ENCODE data around the gene DHRSX.
"Not testable (repeated sequence)": the region's sequence is repeated elsewhere in the genome, so short reads cannot be mapped to it uniquely, and the experiment has no call there.

The DHRSX gene

DNA sequence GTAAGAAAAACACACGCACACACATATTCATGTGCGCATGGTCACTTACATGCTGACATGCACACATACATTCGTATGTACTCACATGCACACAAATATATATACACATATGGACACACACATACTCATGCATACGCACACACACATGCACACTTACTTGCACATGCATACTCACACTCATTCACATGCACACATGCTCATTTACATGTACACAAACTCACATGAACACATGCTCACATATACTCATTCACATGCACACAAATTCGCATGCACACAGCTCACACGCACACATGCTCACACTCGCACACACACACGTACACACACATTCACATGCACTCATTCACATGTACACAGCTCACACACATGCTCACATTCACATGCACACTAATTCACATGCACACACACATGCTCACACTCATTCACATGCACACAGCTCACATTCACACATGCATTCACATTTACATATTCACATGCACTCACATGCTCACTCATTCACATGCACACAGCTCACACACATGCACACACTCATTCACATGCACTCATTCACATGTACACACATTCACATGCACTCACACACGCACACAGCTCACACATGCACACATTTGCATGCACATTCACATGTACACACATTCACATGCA is 276.1 kb downstream of the DHRSX start:
- H3K27me3 ChIP-seq (ENCODE audit: insufficient read depth, poor library complexity, severe bottlenecking), result no peaks in the 10 kb centered on the region
- no peak overlapping the region for H3K4me3 ChIP-seq (ENCODE audit: severe bottlenecking)
- H3K36me3 ChIP-seq (ENCODE audit: low read depth), result no peaks in the 10 kb centered on the region
- H3K27ac ChIP-seq (ENCODE audit: poor library complexity, severe bottlenecking), result no peak overlapping the region
- TF ChIP-seq, protein P1, sequence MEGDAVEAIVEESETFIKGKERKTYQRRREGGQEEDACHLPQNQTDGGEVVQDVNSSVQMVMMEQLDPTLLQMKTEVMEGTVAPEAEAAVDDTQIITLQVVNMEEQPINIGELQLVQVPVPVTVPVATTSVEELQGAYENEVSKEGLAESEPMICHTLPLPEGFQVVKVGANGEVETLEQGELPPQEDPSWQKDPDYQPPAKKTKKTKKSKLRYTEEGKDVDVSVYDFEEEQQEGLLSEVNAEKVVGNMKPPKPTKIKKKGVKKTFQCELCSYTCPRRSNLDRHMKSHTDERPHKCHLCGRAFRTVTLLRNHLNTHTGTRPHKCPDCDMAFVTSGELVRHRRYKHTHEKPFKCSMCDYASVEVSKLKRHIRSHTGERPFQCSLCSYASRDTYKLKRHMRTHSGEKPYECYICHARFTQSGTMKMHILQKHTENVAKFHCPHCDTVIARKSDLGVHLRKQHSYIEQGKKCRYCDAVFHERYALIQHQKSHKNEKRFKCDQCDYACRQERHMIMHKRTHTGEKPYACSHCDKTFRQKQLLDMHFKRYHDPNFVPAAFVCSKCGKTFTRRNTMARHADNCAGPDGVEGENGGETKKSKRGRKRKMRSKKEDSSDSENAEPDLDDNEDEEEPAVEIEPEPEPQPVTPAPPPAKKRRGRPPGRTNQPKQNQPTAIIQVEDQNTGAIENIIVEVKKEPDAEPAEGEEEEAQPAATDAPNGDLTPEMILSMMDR (IDR thresholded peaks at IDR 0.05; ENCODE audit: poor library complexity, severe bottlenecking), result no peak
- ATAC-seq (ENCODE audit: low read depth), result no peak
- H3K4me1 ChIP-seq (ENCODE audit: insufficient read depth, poor library complexity, severe bottlenecking), result no peaks in the 10 kb centered on the region
- H3K9me3 ChIP-seq (ENCODE audit: severe bottlenecking), result peaks cover 20% of the 10 kb centered on the region
- DNase-seq (ENCODE audit: low spot score), result no peak

DNA sequence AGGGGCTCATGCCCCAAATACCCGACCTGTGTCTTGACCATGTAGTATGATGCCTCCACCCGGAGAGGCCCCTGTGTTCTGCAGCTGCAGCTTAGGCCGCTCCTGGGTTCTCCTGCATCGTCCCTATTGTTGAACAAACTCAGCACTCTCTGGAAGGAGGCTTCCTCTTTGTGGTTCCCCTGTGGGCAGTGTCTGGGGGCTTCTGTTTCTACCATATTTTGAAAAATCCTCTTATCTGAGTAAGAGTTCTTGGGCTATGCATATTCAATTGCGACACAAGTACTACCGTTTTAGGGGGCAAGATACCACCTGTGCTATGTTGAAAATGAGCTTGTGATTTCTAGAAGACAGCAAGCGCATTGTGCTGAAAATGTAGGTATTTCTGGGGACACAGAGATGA is 276.6 kb downstream of the DHRSX start:
- no peaks in the 10 kb centered on the region for H3K27me3 ChIP-seq (ENCODE audit: insufficient read depth, poor library complexity, severe bottlenecking)
- H3K27ac ChIP-seq (ENCODE audit: poor library complexity, severe bottlenecking), result no peak overlapping the region
- H3K4me3 ChIP-seq (ENCODE audit: severe bottlenecking), result no peak overlapping the region
- ATAC-seq (ENCODE audit: low read depth) (no peak), DNase-seq (ENCODE audit: low spot score) (no peak)
- TF ChIP-seq, protein P1 (IDR thresholded peaks at IDR 0.05; ENCODE audit: poor library complexity, severe bottlenecking), result no peak
- H3K4me1 ChIP-seq (ENCODE audit: insufficient read depth, poor library complexity, severe bottlenecking), result no peaks in the 10 kb centered on the region
- H3K9me3 ChIP-seq (ENCODE audit: severe bottlenecking), result peaks cover 20% of the 10 kb centered on the region
- no peaks in the 10 kb centered on the region for H3K36me3 ChIP-seq (ENCODE audit: low read depth)

DNA sequence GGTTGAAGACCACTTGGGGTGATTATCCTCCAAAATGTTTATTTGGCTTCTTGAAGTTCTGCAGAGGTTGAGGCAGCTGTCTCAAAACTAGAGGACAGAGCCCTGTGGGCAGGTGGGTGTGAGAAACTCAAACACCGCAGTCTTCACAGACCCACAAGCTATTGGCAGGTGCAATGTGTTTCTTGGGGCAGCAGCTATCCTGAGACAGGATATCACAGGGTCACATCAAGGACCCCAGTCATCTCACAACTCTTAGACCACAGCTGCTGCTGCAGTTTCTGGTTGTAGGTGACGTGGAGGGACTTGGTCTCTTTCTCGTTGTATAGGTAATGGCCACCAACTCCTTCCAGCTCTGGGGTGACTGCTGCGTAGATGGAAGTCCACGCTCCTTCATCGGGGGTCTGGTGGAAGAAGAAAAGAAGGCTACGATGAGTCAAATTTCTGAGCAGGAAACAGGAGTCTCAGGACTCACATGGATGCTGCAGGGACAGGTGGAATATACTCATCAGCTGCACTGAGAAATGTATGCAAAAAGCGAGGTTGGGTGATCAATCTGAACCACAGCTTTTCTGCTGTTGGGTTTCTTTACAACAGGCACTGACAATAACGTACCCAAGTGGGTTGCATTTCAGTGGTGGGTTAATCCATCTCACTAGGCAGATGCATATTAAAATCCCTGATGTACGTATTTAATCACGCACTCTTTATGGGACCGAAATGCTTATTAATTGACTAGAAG is 279.8 kb downstream of the DHRSX start:
- ATAC-seq (ENCODE audit: low read depth) (no peak), DNase-seq (ENCODE audit: low spot score) (no peak)
- H3K27me3 ChIP-seq (ENCODE audit: insufficient read depth, poor library complexity, severe bottlenecking), result no peaks in the 10 kb centered on the region
- no peak overlapping the region for H3K27ac ChIP-seq (ENCODE audit: poor library complexity, severe bottlenecking)
- TF ChIP-seq, protein P1 (IDR thresholded peaks at IDR 0.05; ENCODE audit: poor library complexity, severe bottlenecking), result no peak
- no peaks in the 10 kb centered on the region for H3K4me1 ChIP-seq (ENCODE audit: insufficient read depth, poor library complexity, severe bottlenecking)
- no peaks in the 10 kb centered on the region for H3K36me3 ChIP-seq (ENCODE audit: low read depth)
- peaks cover 12% of the 10 kb centered on the region for H3K9me3 ChIP-seq (ENCODE audit: severe bottlenecking)
- no peak overlapping the region for H3K4me3 ChIP-seq (ENCODE audit: severe bottlenecking)

DNA sequence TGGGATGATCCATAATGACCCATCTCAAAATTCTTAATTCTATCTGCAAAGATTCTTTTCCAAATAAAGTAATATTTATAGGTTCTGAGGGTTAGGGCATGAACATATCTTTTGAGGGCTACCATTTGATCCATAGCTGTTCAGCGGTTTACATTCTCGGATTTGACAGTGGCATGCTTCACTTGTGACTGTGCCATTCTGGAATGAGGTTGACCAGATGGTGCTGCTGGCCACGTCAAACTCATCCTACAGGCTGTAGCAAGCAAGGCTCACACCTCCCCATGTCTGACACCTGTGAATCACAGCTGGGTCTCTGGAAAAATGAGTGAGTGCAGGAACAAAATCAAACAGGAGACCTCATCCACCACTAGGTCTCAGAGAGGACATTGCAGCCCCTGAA is 280.5 kb downstream of the DHRSX start:
- TF ChIP-seq, protein P1 (IDR thresholded peaks at IDR 0.05; ENCODE audit: poor library complexity, severe bottlenecking), result no peak
- Histone ChIP-seq H3K4me3 (ENCODE audit: severe bottlenecking) (no peak overlapping the region), H3K36me3 (ENCODE audit: low read depth) (no peaks in the 10 kb centered on the region), H3K9me3 (ENCODE audit: severe bottlenecking) (peaks cover 12% of the 10 kb centered on the region), H3K4me1 (ENCODE audit: insufficient read depth, poor library complexity, severe bottlenecking) (no peaks in the 10 kb centered on the region), H3K27ac (ENCODE audit: poor library complexity, severe bottlenecking) (no peak overlapping the region), H3K27me3 (ENCODE audit: insufficient read depth, poor library complexity, severe bottlenecking) (no peaks in the 10 kb centered on the region)
- ATAC-seq (ENCODE audit: low read depth) (no peak), DNase-seq (ENCODE audit: low spot score) (no peak)

DNA sequence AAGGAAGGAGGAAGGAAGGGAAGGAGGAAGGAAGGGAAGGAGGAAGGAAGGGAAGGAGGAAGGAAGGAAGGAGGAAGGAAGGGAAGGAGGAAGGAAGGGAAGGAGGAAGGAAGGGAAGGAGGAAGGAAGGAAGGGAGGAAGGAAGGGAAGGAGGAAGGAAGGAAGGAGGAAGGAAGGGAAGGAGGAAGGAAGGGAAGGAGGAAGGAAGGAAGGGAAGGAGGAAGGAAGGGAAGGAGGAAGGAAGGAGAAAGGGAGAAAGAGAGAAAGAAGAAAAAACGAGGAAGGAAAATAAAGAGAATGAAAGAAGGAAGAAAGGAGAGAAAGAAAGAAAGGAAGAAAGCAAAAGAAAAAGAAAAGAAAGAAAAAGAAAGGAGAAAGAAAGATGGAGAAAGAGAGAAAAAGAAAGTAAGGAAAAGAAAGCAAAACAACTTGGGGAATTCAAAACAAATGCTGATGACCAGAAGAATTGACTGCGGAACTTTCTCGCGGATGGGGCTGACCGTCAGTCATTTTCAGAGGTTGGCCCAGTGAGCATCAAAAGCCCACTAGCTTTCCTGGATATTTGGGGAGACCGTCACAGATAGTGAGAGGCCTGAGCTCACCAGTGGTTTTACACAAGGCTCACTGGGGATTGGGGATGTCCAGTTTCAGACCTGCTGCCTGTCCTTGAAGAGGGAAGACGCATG is 286.5 kb downstream of the DHRSX start:
- H3K4me1 ChIP-seq (ENCODE audit: insufficient read depth, poor library complexity, severe bottlenecking); ATAC-seq (ENCODE audit: low read depth); DNase-seq (ENCODE audit: low spot score); H3K9me3 ChIP-seq (ENCODE audit: severe bottlenecking); H3K27me3 ChIP-seq (ENCODE audit: insufficient read depth, poor library complexity, severe bottlenecking); H3K27ac ChIP-seq (ENCODE audit: poor library complexity, severe bottlenecking); H3K36me3 ChIP-seq (ENCODE audit: low read depth); H3K4me3 ChIP-seq (ENCODE audit: severe bottlenecking): not testable (repeated sequence)

DNA sequence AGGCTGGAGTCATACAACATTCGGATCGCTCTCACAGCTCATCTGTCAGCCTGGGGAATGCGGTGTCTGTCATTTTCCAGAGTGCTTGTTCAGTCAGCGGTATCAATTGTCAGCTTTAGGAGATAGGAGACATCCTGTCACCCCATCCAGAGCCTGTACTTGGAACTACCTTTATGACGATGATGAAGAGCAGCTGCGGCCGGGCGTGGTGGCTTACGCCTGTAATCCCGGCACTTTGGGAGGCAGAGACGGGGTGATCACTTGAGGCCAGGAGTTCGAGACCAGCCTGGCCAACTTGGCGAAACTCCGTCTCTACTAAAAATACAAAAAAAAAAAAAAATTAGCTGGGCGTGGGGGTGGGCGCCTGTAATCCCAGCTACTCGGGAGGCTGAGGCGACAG is 289.1 kb downstream of the DHRSX start:
- not testable (repeated sequence) for H3K4me1 ChIP-seq (ENCODE audit: insufficient read depth, poor library complexity, severe bottlenecking); H3K36me3 ChIP-seq (ENCODE audit: low read depth); H3K9me3 ChIP-seq (ENCODE audit: severe bottlenecking); H3K27me3 ChIP-seq (ENCODE audit: insufficient read depth, poor library complexity, severe bottlenecking); H3K27ac ChIP-seq (ENCODE audit: poor library complexity, severe bottlenecking); ATAC-seq (ENCODE audit: low read depth); H3K4me3 ChIP-seq (ENCODE audit: severe bottlenecking)
- DNase-seq (ENCODE audit: low spot score), result peak; percentile 31

Data from RWPE2 (cell line).